RWPE2 (cell line): ENCODE measurements around the gene THUMPD3.

ENCODE experiments used
- ATAC-seq: fragments of 200-7000 bp; cut with Tn5 transposase; 3 replicates; pipeline ENCODE4 v1.9.1; 2021; ENCODE audit warnings: low read depth
- DNase-seq: peaks from one replicate; pipeline ENCODE4 v3.0.0-alpha.2; 2020; ENCODE audit warnings: low spot score
- H3K27ac ChIP-seq: fragments of 450-650 bp; 2 replicates; pipeline ENCODE4 v1.5.1; 2017; ENCODE audit warnings: mild to moderate bottlenecking; ENCODE audit not compliant: poor library complexity, severe bottlenecking
- H3K27me3 ChIP-seq: fragments of 250-450 bp; sonication (Bioruptor Pico); 2 replicates; pipeline ENCODE4 v1.5.1; 2021; ENCODE audit warnings: mild to moderate bottlenecking, moderate library complexity; ENCODE audit not compliant: insufficient read depth, poor library complexity, severe bottlenecking
- H3K36me3 ChIP-seq: fragments of 250-450 bp; sonication (Bioruptor Pico); 2 replicates; pipeline ENCODE4 v1.5.1; 2020; ENCODE audit warnings: low read depth, mild to moderate bottlenecking, moderate library complexity
- H3K4me1 ChIP-seq: fragments of 250-450 bp; sonication (Bioruptor Pico); 2 replicates; pipeline ENCODE4 v1.5.1; 2021; ENCODE audit warnings: mild to moderate bottlenecking, moderate library complexity; ENCODE audit not compliant: insufficient read depth, poor library complexity, severe bottlenecking
- H3K4me3 ChIP-seq: fragments of 250-450 bp; sonication (Bioruptor Pico); 2 replicates; pipeline ENCODE4 v1.5.1; 2021; ENCODE audit warnings: mild to moderate bottlenecking, moderate library complexity; ENCODE audit not compliant: severe bottlenecking
- H3K9me3 ChIP-seq: fragments of 250-450 bp; sonication (Bioruptor Pico); 2 replicates; pipeline ENCODE4 v1.5.1; 2021; ENCODE audit warnings: mild to moderate bottlenecking, moderate library complexity; ENCODE audit not compliant: severe bottlenecking
- TF ChIP-seq, protein P1 (sequence below): fragments of 450-650 bp; IDR thresholded peaks from one replicate; pipeline ENCODE4 v1.5.1; 2017; ENCODE audit warnings: mild to moderate bottlenecking, moderate library complexity; ENCODE audit not compliant: poor library complexity, severe bottlenecking

The THUMPD3 gene

DNA sequence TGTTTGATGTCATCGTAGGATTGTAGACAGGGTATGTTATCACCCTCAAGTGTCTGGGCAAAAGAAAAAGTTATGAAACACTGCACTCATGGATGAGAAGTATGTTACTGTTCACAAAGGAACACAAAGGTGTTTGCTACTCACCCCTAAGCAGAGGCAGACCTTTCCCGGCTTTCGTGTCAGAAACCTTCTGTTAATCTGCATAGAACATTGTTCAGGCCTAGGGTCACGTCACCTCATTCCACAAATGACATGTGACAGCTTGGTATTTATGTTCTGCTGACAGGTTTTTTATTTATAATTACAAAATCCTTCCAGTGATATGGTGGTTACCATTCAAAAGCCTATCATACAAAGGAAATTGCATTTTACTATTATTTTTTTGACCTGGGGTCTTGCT lies 16.5 kb downstream of the THUMPD3 start:
- no peak overlapping the region for H3K27ac ChIP-seq
- TF ChIP-seq, protein P1, sequence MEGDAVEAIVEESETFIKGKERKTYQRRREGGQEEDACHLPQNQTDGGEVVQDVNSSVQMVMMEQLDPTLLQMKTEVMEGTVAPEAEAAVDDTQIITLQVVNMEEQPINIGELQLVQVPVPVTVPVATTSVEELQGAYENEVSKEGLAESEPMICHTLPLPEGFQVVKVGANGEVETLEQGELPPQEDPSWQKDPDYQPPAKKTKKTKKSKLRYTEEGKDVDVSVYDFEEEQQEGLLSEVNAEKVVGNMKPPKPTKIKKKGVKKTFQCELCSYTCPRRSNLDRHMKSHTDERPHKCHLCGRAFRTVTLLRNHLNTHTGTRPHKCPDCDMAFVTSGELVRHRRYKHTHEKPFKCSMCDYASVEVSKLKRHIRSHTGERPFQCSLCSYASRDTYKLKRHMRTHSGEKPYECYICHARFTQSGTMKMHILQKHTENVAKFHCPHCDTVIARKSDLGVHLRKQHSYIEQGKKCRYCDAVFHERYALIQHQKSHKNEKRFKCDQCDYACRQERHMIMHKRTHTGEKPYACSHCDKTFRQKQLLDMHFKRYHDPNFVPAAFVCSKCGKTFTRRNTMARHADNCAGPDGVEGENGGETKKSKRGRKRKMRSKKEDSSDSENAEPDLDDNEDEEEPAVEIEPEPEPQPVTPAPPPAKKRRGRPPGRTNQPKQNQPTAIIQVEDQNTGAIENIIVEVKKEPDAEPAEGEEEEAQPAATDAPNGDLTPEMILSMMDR: no peak
- H3K9me3 ChIP-seq: no peaks in the 10 kb centered on the region
- H3K36me3 ChIP-seq: peaks cover 93% of the 10 kb centered on the region
- ATAC-seq (no peak), DNase-seq (no peak)
- H3K4me3 ChIP-seq: no peak overlapping the region
- no peaks in the 10 kb centered on the region for H3K27me3 ChIP-seq
- H3K4me1 ChIP-seq: peaks cover 4% of the 10 kb centered on the region

DNA sequence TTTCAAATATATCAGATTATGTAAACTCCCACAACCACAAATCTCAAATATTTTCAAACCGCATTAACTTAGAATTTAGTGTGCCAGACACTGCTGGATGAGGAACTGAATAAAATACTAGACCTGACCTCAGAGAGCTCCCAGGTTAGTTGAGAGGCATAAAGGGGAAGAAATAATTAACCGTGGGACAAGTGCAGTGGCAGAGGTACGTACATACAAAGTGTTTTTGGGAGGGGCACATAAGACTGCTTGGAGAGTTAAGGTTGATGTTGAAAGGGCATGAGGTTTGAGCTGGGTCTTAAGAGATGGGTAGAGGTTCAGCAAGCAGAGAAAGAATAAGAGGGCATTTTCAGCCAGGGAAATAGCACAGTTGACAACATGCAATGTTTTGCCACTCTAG lies 17.2 kb downstream of the THUMPD3 start:
- H3K27me3 ChIP-seq: no peaks in the 10 kb centered on the region
- no peak overlapping the region for H3K27ac ChIP-seq
- H3K36me3 ChIP-seq: peaks cover 93% of the 10 kb centered on the region
- no peaks in the 10 kb centered on the region for H3K9me3 ChIP-seq
- TF ChIP-seq, protein P1: no peak
- DNase-seq: no peak
- H3K4me1 ChIP-seq: peaks cover 5% of the 10 kb centered on the region
- no peak overlapping the region for H3K4me3 ChIP-seq
- no peak for ATAC-seq

DNA sequence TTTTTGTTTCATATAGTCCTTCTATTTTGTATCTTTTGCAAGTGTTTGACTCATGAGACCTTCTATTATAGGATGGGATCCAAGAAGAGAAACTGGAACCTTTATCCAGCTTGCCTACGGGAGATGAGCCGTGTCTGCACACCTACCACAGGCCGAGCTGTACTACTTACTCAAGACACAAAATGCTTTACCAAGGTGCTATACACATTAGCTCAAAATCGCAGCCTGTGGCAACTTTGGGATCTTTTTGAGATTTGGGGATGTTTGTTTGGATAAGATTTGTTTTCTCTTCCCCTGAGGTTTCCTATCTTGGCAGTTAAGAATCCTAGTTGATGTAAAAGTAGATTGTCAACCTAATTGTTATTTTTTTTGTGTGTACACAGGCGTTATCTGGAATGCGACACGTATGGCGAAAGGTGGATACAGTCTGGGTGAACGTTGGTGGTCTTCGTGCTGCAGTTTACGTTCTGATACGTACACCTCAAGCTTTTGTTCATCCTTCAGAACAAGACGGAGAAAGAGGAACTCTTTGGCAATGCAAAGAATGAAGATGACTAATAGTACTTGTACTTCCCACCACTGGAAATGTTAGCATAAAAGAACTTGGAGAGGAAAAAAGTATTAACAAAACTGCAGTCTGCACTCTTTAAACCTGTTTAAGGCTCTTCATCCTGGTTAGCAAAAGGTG lies 21.4 kb downstream of the THUMPD3 start:
- H3K36me3 ChIP-seq: peaks cover 94% of the 10 kb centered on the region
- no peaks in the 10 kb centered on the region for H3K27me3 ChIP-seq
- DNase-seq (no peak), ATAC-seq (peak; percentile 16; the same call in 2 of the 3 replicates)
- no peaks in the 10 kb centered on the region for H3K9me3 ChIP-seq
- no peak overlapping the region for H3K4me3 ChIP-seq
- TF ChIP-seq, protein P1: no peak
- peak overlapping the region; percentile 11 for H3K27ac ChIP-seq
- H3K4me1 ChIP-seq: peaks cover 5% of the 10 kb centered on the region

DNA sequence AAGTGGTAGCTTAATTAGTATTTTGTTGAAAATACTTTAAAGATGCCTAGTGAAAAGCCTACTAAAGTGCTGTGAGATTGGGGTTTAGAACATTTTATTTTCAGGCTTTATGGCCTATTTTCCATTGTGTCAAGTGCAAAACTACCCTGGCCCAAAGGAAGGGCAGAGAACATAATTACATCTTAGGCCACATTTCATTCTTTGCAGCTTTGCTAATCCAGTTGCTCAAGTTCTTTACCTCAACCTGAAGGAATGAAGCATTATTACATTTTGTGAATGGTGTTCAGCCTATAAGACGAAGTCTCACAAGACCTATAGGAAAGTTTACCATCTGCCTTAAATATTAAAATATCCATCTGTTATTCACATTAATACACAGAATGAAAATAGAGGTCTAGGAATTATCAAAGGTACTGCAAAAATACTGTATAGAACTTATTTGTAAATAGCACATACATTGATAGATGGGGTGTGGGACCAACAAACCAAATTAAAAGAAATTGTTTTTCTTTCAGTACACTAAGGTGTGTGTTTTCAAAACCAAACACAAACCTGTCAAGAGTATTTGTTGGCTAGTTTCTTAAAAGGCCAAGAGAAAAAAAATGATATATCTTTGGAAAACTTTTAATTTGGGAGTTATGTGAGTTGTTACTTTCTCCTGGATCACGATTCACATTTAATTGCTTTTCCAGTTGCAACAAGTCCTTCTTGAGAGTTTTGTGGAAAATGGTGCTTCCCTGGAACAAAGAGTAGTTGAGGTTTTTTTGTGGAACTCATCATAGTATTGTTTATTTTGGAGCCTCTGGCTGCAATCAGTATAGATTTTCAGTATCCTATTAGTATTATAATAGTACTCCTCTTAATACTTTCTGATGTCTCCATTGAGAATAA lies 22.6 kb downstream of the THUMPD3 start:
- Histone ChIP-seq H3K4me1 (peaks cover 5% of the 10 kb centered on the region), H3K27me3 (no peaks in the 10 kb centered on the region), H3K36me3 (peaks cover 94% of the 10 kb centered on the region), H3K27ac (peak overlapping the region; percentile 11), H3K4me3 (no peak overlapping the region), H3K9me3 (no peaks in the 10 kb centered on the region)
- ATAC-seq (no peak), DNase-seq (no peak)
- TF ChIP-seq, protein P1: no peak
